Peyer's patch (tissue), 4 donors: ENCODE data around the gene ANKMY1.

Source experiments
- POLR2A ChIP-seq, 2 donors: fragments of 450-650 bp; IDR thresholded peaks; one replicate each; pipeline ENCODE4 v1.5.1; 2017; ENCODE audit warnings: antibody characterized with exemption in 2 of 2, mild to moderate bottlenecking in 2 of 2, moderate library complexity in 2 of 2
- TF ChIP-seq, protein P1 (sequence below), 6 experiments: fragments of 450-650 bp in 4 of 6; fragments of 200-600 bp in 2 of 6; sonication (generic) in 1 of 6; IDR thresholded peaks; one replicate each; pipeline ENCODE4 v1.5.1; 2017 to 2019; ENCODE audit warnings: antibody characterized with exemption in 6 of 6, mild to moderate bottlenecking in 3 of 6, moderate library complexity in 1 of 6

DNA sequence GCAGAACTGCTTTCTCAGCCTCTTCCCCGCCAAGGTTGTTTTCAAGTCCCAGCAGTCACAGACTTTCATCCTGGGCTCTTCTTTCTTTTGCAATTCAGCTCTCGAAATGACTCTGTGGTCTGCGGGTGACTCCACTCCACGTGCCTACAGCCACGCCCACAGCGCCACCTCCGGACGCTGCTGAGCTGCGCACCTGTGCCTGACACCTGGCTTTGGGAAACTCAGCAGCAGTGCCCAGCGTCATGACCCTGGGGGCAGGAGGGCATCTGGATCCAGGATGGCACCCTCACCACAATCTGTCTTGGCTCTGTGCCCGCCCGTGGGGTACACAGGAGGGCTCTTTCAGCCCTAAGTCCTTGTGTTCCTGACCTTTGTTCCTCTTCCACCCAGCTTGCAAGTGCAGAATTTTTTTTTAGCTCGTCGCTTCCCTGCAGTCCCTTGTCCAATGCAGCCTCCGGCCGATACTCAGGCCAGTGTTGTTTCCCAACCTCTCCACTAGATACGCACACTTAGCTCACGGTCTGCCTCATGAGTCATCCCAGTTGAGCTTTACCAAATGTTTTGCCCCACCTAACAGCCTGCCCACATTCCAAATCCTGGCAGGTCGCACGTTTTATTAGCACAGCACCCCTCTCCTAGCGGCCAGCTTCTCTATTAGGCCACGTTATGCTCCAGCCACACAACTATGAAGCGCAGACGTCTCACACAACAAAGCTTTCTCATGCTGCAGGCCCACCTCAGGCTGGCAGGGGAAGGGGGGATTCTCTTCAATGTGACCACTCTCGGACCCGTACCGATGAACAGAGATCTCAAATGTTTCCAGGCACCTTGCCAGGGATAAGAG is 22.2 kb upstream of the ANKMY1 start:
- TF ChIP-seq, protein P1, sequence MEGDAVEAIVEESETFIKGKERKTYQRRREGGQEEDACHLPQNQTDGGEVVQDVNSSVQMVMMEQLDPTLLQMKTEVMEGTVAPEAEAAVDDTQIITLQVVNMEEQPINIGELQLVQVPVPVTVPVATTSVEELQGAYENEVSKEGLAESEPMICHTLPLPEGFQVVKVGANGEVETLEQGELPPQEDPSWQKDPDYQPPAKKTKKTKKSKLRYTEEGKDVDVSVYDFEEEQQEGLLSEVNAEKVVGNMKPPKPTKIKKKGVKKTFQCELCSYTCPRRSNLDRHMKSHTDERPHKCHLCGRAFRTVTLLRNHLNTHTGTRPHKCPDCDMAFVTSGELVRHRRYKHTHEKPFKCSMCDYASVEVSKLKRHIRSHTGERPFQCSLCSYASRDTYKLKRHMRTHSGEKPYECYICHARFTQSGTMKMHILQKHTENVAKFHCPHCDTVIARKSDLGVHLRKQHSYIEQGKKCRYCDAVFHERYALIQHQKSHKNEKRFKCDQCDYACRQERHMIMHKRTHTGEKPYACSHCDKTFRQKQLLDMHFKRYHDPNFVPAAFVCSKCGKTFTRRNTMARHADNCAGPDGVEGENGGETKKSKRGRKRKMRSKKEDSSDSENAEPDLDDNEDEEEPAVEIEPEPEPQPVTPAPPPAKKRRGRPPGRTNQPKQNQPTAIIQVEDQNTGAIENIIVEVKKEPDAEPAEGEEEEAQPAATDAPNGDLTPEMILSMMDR (IDR thresholded peaks at IDR 0.05) = peak; percentile 55 to 76 (median 64)
- no peak for TF ChIP-seq POLR2A (IDR thresholded peaks at IDR 0.05)
